ENCODE measurements around the gene SLAMF8. TPM values are rescaled to one million over a fixed set of nuclear protein-coding genes. Genes with fewer than 3 reads are reported as not detected.

Gene SLAMF8
- total RNA-seq, 1 donor from 2014 or later = 0.27 TPM

DNA sequence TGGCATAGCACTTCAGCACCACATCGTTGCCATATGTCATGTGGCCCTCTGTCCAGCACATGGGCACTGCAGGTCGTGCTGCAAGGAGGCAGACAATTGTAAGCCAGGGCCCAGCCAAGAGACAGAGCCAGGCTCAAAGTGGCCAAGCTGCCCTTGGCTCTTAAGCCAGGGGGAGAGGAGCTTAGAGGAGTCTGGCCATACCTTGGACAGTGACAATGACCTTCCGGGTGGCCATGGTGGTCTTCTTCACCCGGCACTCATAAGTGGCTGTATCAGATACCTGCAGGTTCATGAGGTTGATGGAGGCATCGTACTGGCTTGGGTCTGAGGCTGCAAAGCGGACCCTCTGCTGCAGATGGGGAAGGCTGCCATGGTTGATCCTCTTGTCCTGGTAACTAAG, 31.2 kb downstream of the SLAMF8 start:
- TF ChIP-seq, protein P1, sequence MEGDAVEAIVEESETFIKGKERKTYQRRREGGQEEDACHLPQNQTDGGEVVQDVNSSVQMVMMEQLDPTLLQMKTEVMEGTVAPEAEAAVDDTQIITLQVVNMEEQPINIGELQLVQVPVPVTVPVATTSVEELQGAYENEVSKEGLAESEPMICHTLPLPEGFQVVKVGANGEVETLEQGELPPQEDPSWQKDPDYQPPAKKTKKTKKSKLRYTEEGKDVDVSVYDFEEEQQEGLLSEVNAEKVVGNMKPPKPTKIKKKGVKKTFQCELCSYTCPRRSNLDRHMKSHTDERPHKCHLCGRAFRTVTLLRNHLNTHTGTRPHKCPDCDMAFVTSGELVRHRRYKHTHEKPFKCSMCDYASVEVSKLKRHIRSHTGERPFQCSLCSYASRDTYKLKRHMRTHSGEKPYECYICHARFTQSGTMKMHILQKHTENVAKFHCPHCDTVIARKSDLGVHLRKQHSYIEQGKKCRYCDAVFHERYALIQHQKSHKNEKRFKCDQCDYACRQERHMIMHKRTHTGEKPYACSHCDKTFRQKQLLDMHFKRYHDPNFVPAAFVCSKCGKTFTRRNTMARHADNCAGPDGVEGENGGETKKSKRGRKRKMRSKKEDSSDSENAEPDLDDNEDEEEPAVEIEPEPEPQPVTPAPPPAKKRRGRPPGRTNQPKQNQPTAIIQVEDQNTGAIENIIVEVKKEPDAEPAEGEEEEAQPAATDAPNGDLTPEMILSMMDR (IDR thresholded peaks at IDR 0.05) = no peak
- Mint-ChIP-seq H3K27me3 (peaks cover 12% of the 10 kb centered on the region), H3K9me3 (no peaks in the 10 kb centered on the region), H3K27ac (no peak overlapping the region), H3K4me1 (peaks cover 12% of the 10 kb centered on the region), H3K36me3 (ENCODE audit: low read depth) (no peaks in the 10 kb centered on the region), H3K4me3 (no peak overlapping the region)
- ChIA-PET CTCF (interaction anchor here (1.5 kb wide), 1 partner anchor 59 kb away, joined by 3 read pairs; no protein-coding TSS in a partner anchor), POLR2A (no interaction called here)
- intact Hi-C loops (cut with micrococcal nuclease) = no loop called here
- DNase-seq (no peak), ATAC-seq (ENCODE audit: low read depth) (no peak)

DNA sequence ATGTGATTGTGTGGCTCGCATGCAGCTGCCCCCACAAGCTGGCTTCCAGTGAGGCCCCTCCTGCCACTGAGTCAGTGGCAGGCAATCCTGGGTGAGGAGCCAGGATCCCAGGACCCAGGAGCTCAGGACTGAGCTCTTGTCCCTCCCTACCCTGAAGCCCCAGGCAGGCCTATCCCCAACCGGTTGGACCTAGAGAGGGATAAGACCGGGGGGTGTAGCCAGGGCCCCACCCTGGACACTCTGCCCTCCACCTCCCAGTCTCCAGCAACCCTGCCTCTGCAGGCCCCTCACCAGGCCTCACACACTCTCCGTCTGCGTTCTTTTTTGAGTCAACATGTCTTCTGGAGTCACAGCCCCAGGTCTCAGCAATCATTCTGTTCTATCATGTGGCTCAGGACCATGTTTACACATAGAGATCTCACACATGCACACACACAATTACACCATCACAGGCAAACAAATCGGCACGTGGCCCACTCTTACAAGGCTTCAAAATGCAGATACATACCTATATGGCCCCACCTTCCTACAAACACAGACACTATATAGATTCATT, 33.2 kb downstream of the SLAMF8 start:
- no peaks in the 10 kb centered on the region for H3K9me3 Mint-ChIP-seq
- intact Hi-C loops (cut with micrococcal nuclease) = no loop called here
- H3K27me3 Mint-ChIP-seq = peaks cover 12% of the 10 kb centered on the region
- peaks cover 4% of the 10 kb centered on the region for H3K4me1 Mint-ChIP-seq
- ATAC-seq (ENCODE audit: low read depth) = no peak
- TF ChIP-seq, protein P1 (IDR thresholded peaks at IDR 0.05) = no peak
- ChIA-PET CTCF (no interaction called here), POLR2A (no interaction called here)
- no peak overlapping the region for H3K27ac Mint-ChIP-seq
- DNase-seq = no peak
- no peaks in the 10 kb centered on the region for H3K36me3 Mint-ChIP-seq (ENCODE audit: low read depth)
- H3K4me3 Mint-ChIP-seq = no peak overlapping the region

DNA sequence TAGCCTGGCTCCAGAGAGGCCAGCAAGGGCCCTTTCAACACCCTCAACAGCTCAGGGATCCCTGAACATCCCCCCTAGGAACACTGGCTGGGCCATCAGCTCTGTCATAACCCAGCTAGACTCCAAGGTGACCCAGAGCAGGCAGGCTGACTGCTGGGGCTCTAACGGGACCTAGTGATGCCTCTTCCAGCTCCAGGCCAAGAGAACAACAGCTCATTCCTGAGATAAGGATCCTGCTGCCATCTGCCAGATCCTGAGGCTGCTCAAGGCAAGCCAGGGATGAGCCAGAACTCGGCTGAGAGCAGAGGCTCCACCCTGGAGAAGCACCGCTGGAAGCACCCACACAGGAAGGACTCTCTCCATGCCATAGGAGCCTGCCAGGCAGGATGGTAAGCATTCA, 33.8 kb downstream of the SLAMF8 start:
- ChIA-PET CTCF (no interaction called here), POLR2A (no interaction called here)
- peaks cover 7% of the 10 kb centered on the region for H3K27me3 Mint-ChIP-seq
- ATAC-seq (ENCODE audit: low read depth) (no peak), DNase-seq (no peak)
- H3K9me3 Mint-ChIP-seq = no peaks in the 10 kb centered on the region
- intact Hi-C loops (cut with micrococcal nuclease) = no loop called here
- no peaks in the 10 kb centered on the region for H3K36me3 Mint-ChIP-seq (ENCODE audit: low read depth)
- no peaks in the 10 kb centered on the region for H3K4me1 Mint-ChIP-seq
- TF ChIP-seq, protein P1 (IDR thresholded peaks at IDR 0.05) = no peak
- no peak overlapping the region for H3K27ac Mint-ChIP-seq
- H3K4me3 Mint-ChIP-seq = no peak overlapping the region

DNA sequence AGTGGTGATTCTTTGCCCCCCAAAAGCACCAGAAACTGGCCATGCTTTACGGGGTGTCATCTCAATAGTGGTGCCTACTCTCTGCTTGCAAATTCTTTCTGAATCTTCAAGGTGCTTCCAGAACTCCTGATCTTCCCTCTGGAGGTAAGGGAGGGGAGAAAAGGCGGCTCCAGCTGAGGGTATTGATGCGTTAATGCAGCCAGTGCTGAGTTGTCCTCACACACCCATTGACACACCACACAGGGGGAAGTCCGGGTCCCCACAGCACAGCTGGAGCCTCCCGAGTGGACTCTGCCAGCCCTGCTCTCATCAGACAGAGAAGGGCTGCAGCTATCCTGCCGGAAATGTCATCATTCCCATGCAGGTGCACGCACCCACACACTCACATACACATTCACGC, 34.5 kb downstream of the SLAMF8 start:
- Mint-ChIP-seq H3K27ac (no peak overlapping the region), H3K4me1 (no peaks in the 10 kb centered on the region), H3K36me3 (ENCODE audit: low read depth) (no peaks in the 10 kb centered on the region), H3K27me3 (peaks cover 7% of the 10 kb centered on the region), H3K9me3 (no peaks in the 10 kb centered on the region), H3K4me3 (no peak overlapping the region)
- CTCF ChIA-PET = no interaction called here
- TF ChIP-seq, protein P1 (IDR thresholded peaks at IDR 0.05) = no peak
- POLR2A ChIA-PET = no interaction called here
- ATAC-seq (ENCODE audit: low read depth) = no peak
- intact Hi-C loops (cut with micrococcal nuclease) = no loop called here
- no peak for DNase-seq

DNA sequence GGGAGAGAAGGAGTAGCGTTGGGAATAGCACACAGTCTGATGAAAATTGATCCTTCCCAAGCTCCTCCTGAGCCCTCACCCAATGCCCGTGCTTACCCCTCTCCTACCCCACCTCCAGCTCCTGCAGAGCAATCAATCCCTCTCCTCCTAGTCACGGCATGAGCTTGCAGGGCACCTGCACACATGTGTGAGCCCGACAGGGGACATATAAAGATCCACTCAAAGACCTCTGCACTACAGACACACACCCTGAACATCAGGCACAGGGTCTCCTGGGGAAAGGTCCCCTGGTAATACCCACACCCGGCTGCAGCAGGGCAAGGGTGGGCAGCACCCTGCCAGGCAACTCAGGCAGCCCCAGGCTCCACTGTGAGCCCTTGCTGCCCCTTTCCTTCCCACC, 35.4 kb downstream of the SLAMF8 start:
- Mint-ChIP-seq H3K4me1 (no peaks in the 10 kb centered on the region), H3K27ac (no peak overlapping the region), H3K4me3 (no peak overlapping the region), H3K9me3 (no peaks in the 10 kb centered on the region), H3K36me3 (ENCODE audit: low read depth) (no peaks in the 10 kb centered on the region), H3K27me3 (peaks cover 7% of the 10 kb centered on the region)
- ChIA-PET POLR2A (no interaction called here), CTCF (no interaction called here)
- ATAC-seq (ENCODE audit: low read depth) (no peak), DNase-seq (no peak)
- intact Hi-C loops (cut with micrococcal nuclease) = no loop called here
- TF ChIP-seq, protein P1 (IDR thresholded peaks at IDR 0.05) = no peak
